Neuron (in vitro differentiated cells): Measurements from ENCODE around the gene SMAP2.

Source experiments
- H2AFZ ChIP-seq: one replicate; pipeline ENCODE4 v1.6.1; 2013; ENCODE audit warnings: low read depth, mild to moderate bottlenecking, inconsistent platforms, low read length, moderate library complexity
- H3K27me3 ChIP-seq: one replicate; pipeline ENCODE4 v1.6.1; 2013; ENCODE audit warnings: low read length; ENCODE audit not compliant: insufficient read depth
- H3K36me3 ChIP-seq: one replicate; pipeline ENCODE4 v1.6.1; 2013; ENCODE audit warnings: low read length; ENCODE audit not compliant: insufficient read depth
- H3K4me1 ChIP-seq: one replicate; pipeline ENCODE4 v1.6.1; 2013; ENCODE audit warnings: low read length; ENCODE audit not compliant: insufficient read depth
- H3K4me3 ChIP-seq: 2 replicates; pipeline ENCODE4 v1.5.1; 2013; ENCODE audit warnings: mild to moderate bottlenecking, low read length, moderate library complexity
- H3K9me3 ChIP-seq: one replicate; pipeline ENCODE4 v1.6.1; 2013; ENCODE audit warnings: low read length

SMAP2 gene

GRCh38 chr1:40401473-40402201 is 28.1 kb downstream of the SMAP2 start:
- Histone ChIP-seq H3K36me3 (no peaks in the 10 kb centered on the region), H3K27me3 (no peaks in the 10 kb centered on the region), H3K4me3 (no peak overlapping the region), H3K4me1 (no peaks in the 10 kb centered on the region), H3K9me3 (no peaks in the 10 kb centered on the region), H2AFZ (no peak overlapping the region)

DNA sequence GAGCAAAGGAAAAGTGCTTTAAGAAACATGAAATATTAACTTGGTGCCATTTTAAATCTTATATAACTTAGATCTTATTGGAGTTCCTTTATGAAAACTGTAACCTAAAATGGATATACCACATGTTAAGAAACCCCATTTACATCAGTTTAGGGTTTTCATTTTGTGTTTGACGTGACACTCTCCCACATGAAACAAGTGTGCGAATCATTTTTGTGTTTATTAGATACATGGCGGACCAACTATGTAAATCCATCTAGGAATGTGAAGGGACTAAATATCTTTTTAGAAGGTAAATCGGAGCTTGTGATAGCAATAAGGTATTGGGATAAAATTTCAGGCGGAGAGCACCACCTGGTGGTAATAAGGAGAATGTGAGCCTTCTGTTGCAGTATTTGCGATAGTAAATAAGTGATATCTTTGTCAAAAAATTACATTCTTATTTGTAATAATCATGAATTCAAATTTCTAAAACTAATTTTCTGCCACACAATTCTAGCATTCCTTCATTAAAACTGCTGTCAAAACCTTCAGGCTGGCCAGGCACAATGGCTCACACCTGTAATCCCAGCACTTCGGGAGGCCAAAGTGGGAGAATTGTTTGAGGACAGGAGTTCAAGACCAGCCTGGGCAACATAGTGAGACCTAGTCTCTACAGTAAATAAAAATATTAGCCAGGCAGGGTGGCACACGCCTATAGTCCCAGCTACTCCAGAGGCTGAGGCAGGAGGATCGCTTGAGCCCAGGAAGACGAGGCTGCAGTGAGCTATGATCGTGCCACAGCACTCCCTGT is 31.3 kb downstream of the SMAP2 start:
- H3K9me3 ChIP-seq, result no peaks in the 10 kb centered on the region
- H3K27me3 ChIP-seq, result no peaks in the 10 kb centered on the region
- H2AFZ ChIP-seq, result no peak overlapping the region
- peaks cover 5% of the 10 kb centered on the region for H3K36me3 ChIP-seq
- H3K4me3 ChIP-seq, result no peak overlapping the region
- H3K4me1 ChIP-seq, result no peaks in the 10 kb centered on the region

DNA sequence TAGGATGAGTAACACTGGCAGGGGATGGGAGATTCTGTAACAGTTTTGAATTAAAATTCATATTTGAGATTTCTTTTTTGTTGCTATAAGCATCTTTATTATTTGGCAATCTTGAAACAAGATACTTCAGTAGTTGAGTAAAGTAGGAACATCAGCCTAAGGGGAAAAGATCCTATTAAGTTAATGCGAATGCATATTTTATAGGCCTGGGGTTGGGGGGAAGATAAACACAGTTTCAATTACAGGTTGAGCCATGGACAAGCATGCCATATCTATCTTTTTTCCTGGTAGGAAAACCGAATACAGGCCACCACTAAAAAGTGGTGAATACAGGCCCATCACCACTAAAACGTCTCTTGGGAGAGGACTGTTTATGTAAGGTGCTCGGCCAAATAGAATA is 32.3 kb downstream of the SMAP2 start:
- Histone ChIP-seq H3K36me3 (peaks cover 11% of the 10 kb centered on the region), H3K4me3 (no peak overlapping the region), H2AFZ (no peak overlapping the region), H3K4me1 (no peaks in the 10 kb centered on the region), H3K9me3 (no peaks in the 10 kb centered on the region), H3K27me3 (no peaks in the 10 kb centered on the region)

- no peaks in the 10 kb centered on the region for H3K27me3 ChIP-seq
- peaks cover 14% of the 10 kb centered on the region for H3K36me3 ChIP-seq
- no peaks in the 10 kb centered on the region for H3K4me1 ChIP-seq
- H3K9me3 ChIP-seq, result no peaks in the 10 kb centered on the region
- H3K4me3 ChIP-seq, result no peak overlapping the region
- no peak overlapping the region for H2AFZ ChIP-seq
These were observed 33.9 kb downstream of the SMAP2 start for GRCh38 chr1:40407453-40407852.

GRCh38 chr1:40409467-40409866 is 35.9 kb downstream of the SMAP2 start:
- Histone ChIP-seq H3K36me3 (peaks cover 24% of the 10 kb centered on the region), H2AFZ (no peak overlapping the region)

DNA sequence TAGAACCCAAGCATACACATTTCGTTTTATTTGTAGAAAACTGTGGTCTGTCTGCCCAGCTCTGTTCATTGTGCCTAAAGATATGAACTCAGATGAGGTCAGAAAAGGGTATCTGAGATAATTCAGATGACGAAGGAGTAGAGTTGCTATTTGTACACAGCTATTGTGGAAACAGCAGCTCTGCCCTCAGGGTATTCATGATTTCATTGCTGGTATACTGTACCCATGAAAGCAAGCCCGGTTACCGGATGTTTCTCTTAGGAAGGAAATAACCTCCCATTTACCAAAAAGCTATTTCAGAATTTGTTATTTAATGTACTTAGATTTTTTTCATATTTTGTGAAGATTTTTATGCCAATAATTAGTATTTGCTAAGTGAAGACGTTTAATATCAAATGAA is 37.8 kb downstream of the SMAP2 start:
- Histone ChIP-seq H3K36me3 (peaks cover 39% of the 10 kb centered on the region), H2AFZ (no peak overlapping the region), H3K4me3 (no peak overlapping the region), H3K9me3 (peaks cover 6% of the 10 kb centered on the region), H3K4me1 (no peaks in the 10 kb centered on the region), H3K27me3 (no peaks in the 10 kb centered on the region)

More at GRCh38 chr1:40409467-40409866, 35.9 kb downstream of the SMAP2 start:
- Histone ChIP-seq H3K4me3 (no peak overlapping the region), H3K4me1 (no peaks in the 10 kb centered on the region), H3K27me3 (no peaks in the 10 kb centered on the region), H3K9me3 (peaks cover 3% of the 10 kb centered on the region)

- peaks cover 6% of the 10 kb centered on the region for H3K9me3 ChIP-seq
These were observed 38.3 kb downstream of the SMAP2 start for GRCh38 chr1:40411843-40412242.

GRCh38 chr1:40413527-40414252 is 40.2 kb downstream of the SMAP2 start:
- Histone ChIP-seq H3K4me1 (no peaks in the 10 kb centered on the region), H3K27me3 (no peaks in the 10 kb centered on the region), H3K4me3 (no peak overlapping the region), H2AFZ (no peak overlapping the region), H3K9me3 (peaks cover 6% of the 10 kb centered on the region), H3K36me3 (peaks cover 52% of the 10 kb centered on the region)

More at GRCh38 chr1:40411843-40412242, 38.3 kb downstream of the SMAP2 start:
- H2AFZ ChIP-seq, result no peak overlapping the region
- H3K4me1 ChIP-seq, result no peaks in the 10 kb centered on the region
- no peak overlapping the region for H3K4me3 ChIP-seq
- no peaks in the 10 kb centered on the region for H3K27me3 ChIP-seq
- peaks cover 43% of the 10 kb centered on the region for H3K36me3 ChIP-seq

GRCh38 chr1:40414331-40414730 is 40.8 kb downstream of the SMAP2 start:
- H2AFZ ChIP-seq, result no peak overlapping the region
- H3K36me3 ChIP-seq, result peaks cover 55% of the 10 kb centered on the region

GRCh38 chr1:40416709-40417108 is 43.2 kb downstream of the SMAP2 start:
- H3K27me3 ChIP-seq, result no peaks in the 10 kb centered on the region
- H3K36me3 ChIP-seq, result peaks cover 44% of the 10 kb centered on the region

More at GRCh38 chr1:40414331-40414730, 40.8 kb downstream of the SMAP2 start:
- H3K9me3 ChIP-seq, result peaks cover 6% of the 10 kb centered on the region
- H3K27me3 ChIP-seq, result no peaks in the 10 kb centered on the region
- H3K4me1 ChIP-seq, result no peaks in the 10 kb centered on the region
- no peak overlapping the region for H3K4me3 ChIP-seq

GRCh38 chr1:40421431-40422384 is 48.2 kb downstream of the SMAP2 start:
- Histone ChIP-seq H3K9me3 (no peaks in the 10 kb centered on the region), H2AFZ (no peak overlapping the region), H3K4me1 (peaks cover 17% of the 10 kb centered on the region), H3K4me3 (no peak overlapping the region), H3K36me3 (peaks cover 16% of the 10 kb centered on the region), H3K27me3 (no peaks in the 10 kb centered on the region)

More at GRCh38 chr1:40416709-40417108, 43.2 kb downstream of the SMAP2 start:
- Histone ChIP-seq H3K4me3 (no peak overlapping the region), H2AFZ (no peak overlapping the region), H3K4me1 (peaks cover 15% of the 10 kb centered on the region), H3K9me3 (peaks cover 6% of the 10 kb centered on the region)

GRCh38 chr1:40422630-40423263 is 49.2 kb downstream of the SMAP2 start:
- Histone ChIP-seq H3K27me3 (no peaks in the 10 kb centered on the region), H3K36me3 (peaks cover 8% of the 10 kb centered on the region), H3K9me3 (no peaks in the 10 kb centered on the region), H3K4me3 (no peak overlapping the region), H2AFZ (no peak overlapping the region), H3K4me1 (peaks cover 17% of the 10 kb centered on the region)
